HepG2 (cell line): ENCODE data around the gene MAB21L1. TPM values are rescaled to one million over a fixed set of nuclear protein-coding genes. Genes with fewer than 3 reads are reported as not detected.

ENCODE experiments used
- ATAC-seq: fragments of 200-7000 bp; cut with Tn5 transposase; 3 replicates; pipeline ENCODE4 v1.9.1; 2020; ENCODE audit warnings: mild to moderate bottlenecking, moderate library complexity
- BruUV-seq: library from RNA; stranded (reverse); fragments of 400-500 nt; replicated peaks from 2 replicates; lab custom pipeline; 2021; lab: Mats Ljungman, UMichigan
- CTCF ChIA-PET: fragments of 300-600 bp; formaldehyde crosslinking; extraction: SDS; loops from one replicate; lab custom pipeline; 2021; ENCODE audit warnings: low total read pairs, inconsistent platforms, low intra/inter-chr PET ratio; lab: Yijun Ruan, JAX
- POLR2A ChIA-PET: fragments of 350-600 bp; sonication (Branson Sonifier 250); formaldehyde crosslinking; loops from one replicate; lab custom pipeline; 2020; ENCODE audit warnings: antibody characterized with exemption, inconsistent platforms; lab: Yijun Ruan, JAX
- DNase-seq: peaks from one replicate; pipeline ENCODE4 v3.0.0-alpha.2; 2015; ENCODE audit warnings: low spot score
- FAIRE-seq: peaks from 3 replicates; lab custom pipeline; 2011; peaks lifted over from hg19 to GRCh38; lab: Jason Lieb, UNC
- H2AFZ ChIP-seq: one replicate; pipeline ENCODE4 v1.6.1; 2011; ENCODE audit warnings: low read length, inconsistent platforms
- H3K27ac ChIP-seq: fragments of 300-600 bp; 3 replicates; pipeline ENCODE4 v1.8.0; 2011; ENCODE audit warnings: mixed run types, mild to moderate bottlenecking, mixed read lengths, low read length, inconsistent platforms; ENCODE audit not compliant: insufficient read depth; ENCODE audit errors: extremely low read length
- H3K27me3 ChIP-seq, 2 experiments: fragments of 200-600 bp in 1 of 2; 2 replicates in 1 of 2; 3 replicates in 1 of 2; pipeline versions ENCODE4 v1.6.0 to v1.8.0; 2011; ENCODE audit warnings: low read length in 2 of 2, mild to moderate bottlenecking in 2 of 2, moderate library complexity in 2 of 2, inconsistent platforms in 1 of 2; ENCODE audit not compliant: insufficient read depth in 2 of 2, control insufficient read depth in 1 of 2
- H3K36me3 ChIP-seq, 2 experiments: fragments of 200-600 bp in 1 of 2; replicated peaks in 1 of 2; 2 replicates in 1 of 2; 3 replicates in 1 of 2; pipeline versions ENCODE4 v1.5.1 to v1.8.0; 2011; ENCODE audit warnings: low read length in 2 of 2, inconsistent platforms in 1 of 2; ENCODE audit not compliant: insufficient read depth in 2 of 2, control insufficient read depth in 1 of 2
- H3K4me1 ChIP-seq: 2 replicates; pipeline ENCODE4 v1.5.1; 2012; ENCODE audit warnings: low read length, inconsistent platforms; ENCODE audit not compliant: insufficient read depth
- H3K4me2 ChIP-seq: 2 replicates; pipeline ENCODE4 v1.6.0; 2011; ENCODE audit warnings: low read depth, low read length, inconsistent platforms
- H3K4me3 ChIP-seq, 3 experiments: fragments of 200-600 bp in 1 of 3; sonication (generic), shearing (Covaris generic) in 1 of 3; replicated peaks in 1 of 3; 2 replicates each; pipeline ENCODE4 v1.5.1; 2011 to 2016; ENCODE audit warnings: low read length in 3 of 3, inconsistent platforms in 2 of 3, low read depth in 2 of 3, mild to moderate bottlenecking in 2 of 3, control low read depth in 1 of 3, mixed read lengths in 1 of 3; ENCODE audit not compliant: insufficient read depth in 1 of 3
- H3K79me2 ChIP-seq: one replicate; pipeline ENCODE4 v1.6.1; 2011; ENCODE audit warnings: low read length, inconsistent platforms; ENCODE audit not compliant: insufficient read depth
- H3K9ac ChIP-seq: 2 replicates; pipeline ENCODE4 v1.6.0; 2011; ENCODE audit warnings: mild to moderate bottlenecking, low read depth, low read length, inconsistent platforms; ENCODE audit not compliant: insufficient read depth
- H3K9me3 ChIP-seq: 2 replicates; pipeline ENCODE4 v1.5.1; 2012; ENCODE audit warnings: mild to moderate bottlenecking, low read length
- H4K20me1 ChIP-seq: 2 replicates; pipeline ENCODE4 v1.6.0; 2011; ENCODE audit warnings: inconsistent platforms, mild to moderate bottlenecking, low read length, moderate library complexity; ENCODE audit not compliant: insufficient read depth
- ARNT2 ChIP-seq: sonication (generic); formaldehyde crosslinking; IDR thresholded peaks from 2 replicates; pipeline ENCODE4 v1.8.0; 2022; ENCODE audit warnings: mild to moderate bottlenecking, low read depth, missing genetic modification reagents, moderate library complexity
- ATF6 ChIP-seq: sonication (generic); formaldehyde crosslinking; conservative IDR thresholded peaks from 2 replicates; pipeline ENCODE4 v1.4.0; 2020; ENCODE audit warnings: missing genetic modification reagents
- CBX2 ChIP-seq, 2 experiments: fragments of 200-600 bp in 1 of 2; sonication (generic); formaldehyde crosslinking in 1 of 2; IDR thresholded peaks; 2 replicates each; pipeline versions ENCODE4 v1.7.0 to v1.8.1; 2018 to 2022; ENCODE audit warnings: low read depth in 2 of 2, low read length in 1 of 2, mild to moderate bottlenecking in 1 of 2, missing genetic modification reagents in 1 of 2
- FOXA1 ChIP-seq, 2 experiments: fragments of 450-650 bp in 1 of 2; sonication (generic) in 1 of 2; formaldehyde crosslinking in 1 of 2; IDR thresholded peaks; 2 replicates each; pipeline versions ENCODE4 v1.4.0 to v1.6.1; 2016 to 2020; ENCODE audit warnings: missing genetic modification reagents in 1 of 2
- MEF2D ChIP-seq: sonication (generic); formaldehyde crosslinking; IDR thresholded peaks from 2 replicates; pipeline ENCODE4 v1.5.1; 2020; ENCODE audit warnings: mild to moderate bottlenecking, missing genetic modification reagents
- MNT ChIP-seq: fragments of 450-650 bp; IDR thresholded peaks from 2 replicates; pipeline ENCODE4 v1.6.1; 2016
- POLR2A ChIP-seq, 2 experiments: IDR thresholded peaks; 2 replicates each; pipeline ENCODE4 v1.6.1; 2011; ENCODE audit warnings: low read depth in 2 of 2, low read length in 2 of 2, mild to moderate bottlenecking in 1 of 2, moderate library complexity in 1 of 2; ENCODE audit not compliant: insufficient read depth in 1 of 2
- SMAD9 ChIP-seq: sonication (generic); formaldehyde crosslinking; IDR thresholded peaks from 2 replicates; pipeline ENCODE4 v1.5.1; 2020; ENCODE audit warnings: mild to moderate bottlenecking, missing genetic modification reagents
- THAP11 ChIP-seq: IDR thresholded peaks from 2 replicates; pipeline ENCODE4 v1.6.1; 2016; ENCODE audit warnings: missing biosample characterization, missing genetic modification reagents
- U2AF2 ChIP-seq: fragments of 200-400 bp; formaldehyde crosslinking; IDR thresholded peaks from 2 replicates; pipeline ENCODE4 v1.6.1; 2017; ENCODE audit warnings: low read depth, mild to moderate bottlenecking, low read length
- ZNF142 ChIP-seq: sonication (generic); formaldehyde crosslinking; IDR thresholded peaks from 2 replicates; pipeline ENCODE4 v1.4.0; 2020; ENCODE audit warnings: missing genetic modification reagents
- ZNF17 ChIP-seq: sonication (generic); formaldehyde crosslinking; IDR thresholded peaks from 2 replicates; pipeline ENCODE4 v1.5.0; 2020; ENCODE audit warnings: mild to moderate bottlenecking, missing genetic modification reagents
- ZNF292 ChIP-seq: sonication (generic); formaldehyde crosslinking; IDR thresholded peaks from 2 replicates; pipeline ENCODE4 v1.8.1; 2022; ENCODE audit warnings: mild to moderate bottlenecking, low read depth, missing genetic modification reagents, borderline replicate concordance
- ZNF562 ChIP-seq: sonication (generic); formaldehyde crosslinking; IDR thresholded peaks from 2 replicates; pipeline ENCODE4 v1.8.0; 2022; ENCODE audit warnings: missing genetic modification reagents, borderline replicate concordance
- ZNF616 ChIP-seq: sonication (generic); formaldehyde crosslinking; IDR thresholded peaks from 2 replicates; pipeline ENCODE4 v1.5.0; 2020; ENCODE audit warnings: low read depth, mild to moderate bottlenecking, missing genetic modification reagents
- ZNF652 ChIP-seq: IDR thresholded peaks from 2 replicates; pipeline ENCODE4 v1.6.1; 2016; ENCODE audit warnings: low read depth, borderline replicate concordance
- ZNF75D ChIP-seq: sonication (generic); formaldehyde crosslinking; IDR thresholded peaks from 2 replicates; pipeline ENCODE4 v1.8.1; 2023; ENCODE audit warnings: missing genetic modification reagents, mild to moderate bottlenecking, borderline replicate concordance
- WGBS: methylation state at CpG from one replicate; pipeline ENCODE4 v1.1.6; 2017; ENCODE audit warnings: low lambda C conversion rate; 5-methylcytosine and 5-hydroxymethylcytosine counted together
- in situ Hi-C: cut with HindIII; loops from 2 replicates; pipeline ENCODE4 v1.10.0; 2017; ENCODE audit warnings: low pct_unique_long_range_greater_than_20kb; ENCODE audit not compliant: extremely low pct_ligation_motif_present
- intact Hi-C: fragments of 100-400 bp; cut with micrococcal nuclease; formaldehyde crosslinking; loops from one replicate; pipeline ENCODE4 v1.10.0; 2022; ENCODE audit not compliant: unreplicated experiment
- polyA plus RNA-seq, 8 experiments: library from polyadenylated mRNA; depleted of rRNA in 3 of 8; stranded (reverse) in 7 of 8; unstranded in 1 of 8; fragments of >200 nt; fragmentation: Illumina TruSeq in 4 of 8; extraction: Trizol in 4 of 8; gene quantifications; 2 replicates each; pipeline versions ENCODE4 v1.2.1 to v1.2.3, GENCODE V29; 2011 to 2016; ENCODE audit warnings: low read depth in 4 of 8, missing spikeins in 1 of 8, mixed read lengths in 1 of 8; ENCODE audit not compliant: insufficient read depth in 1 of 8
- total RNA-seq, 5 experiments: library from RNA; depleted of rRNA; stranded (reverse); fragments of >200 nt; fragmentation: Illumina TruSeq; extraction: Trizol; gene quantifications; 2 replicates each; pipeline ENCODE4 v1.2.3, GENCODE V29; 2016; ENCODE audit warnings: low read depth in 1 of 5

MAB21L1 gene
- total and polyA plus RNA-seq, 2 of the 13 experiments (the other 11 are each of a cell fraction or from before 2014, with no cell fraction given), result not detected

GRCh38 chr13:35524171-35524570, 47.7 kb upstream of the MAB21L1 start:
- BruUV-seq, result no TSS peak
- Histone ChIP-seq H3K36me3 (no peaks in the 10 kb centered on the region), H3K27ac (no peak overlapping the region), H3K79me2 (no peaks in the 10 kb centered on the region), H3K9ac (no peak overlapping the region), H3K4me2 (no peak overlapping the region), H3K9me3 (no peaks in the 10 kb centered on the region), H3K27me3 (no peaks in the 10 kb centered on the region), H4K20me1 (no peaks in the 10 kb centered on the region), H3K4me3 (no peak overlapping the region), H2AFZ (no peak overlapping the region), H3K4me1 (no peaks in the 10 kb centered on the region)
- DNase-seq (no peak), FAIRE-seq (no peak), ATAC-seq (no peak)
- intact Hi-C loops, result no loop called here
- in situ Hi-C loops, result no loop called here
- POLR2A ChIA-PET, result no interaction called here
- WGBS, result 9% methylated on average over 3 of the region's 3 CpGs
- CTCF ChIA-PET, result no interaction called here
- TF ChIP-seq THAP11 (CRISPR knock-in tag) (no peak), CBX2 (IDR thresholded peaks at IDR 0.05; ENCODE audit: low read depth, low read length) (no peak), CBX2 (CRISPR knock-in tag; IDR thresholded peaks at IDR 0.05; ENCODE audit: low read depth) (no peak), ZNF616 (CRISPR knock-in tag) (no peak), MEF2D (CRISPR knock-in tag) (no peak), FOXA1 (IDR thresholded peaks at IDR 0.05) (no peak), FOXA1 (CRISPR knock-in tag; IDR thresholded peaks at IDR 0.05) (no peak), ZNF17 (CRISPR knock-in tag) (no peak), MNT (no peak), POLR2A (IDR thresholded peaks at IDR 0.05; ENCODE audit: insufficient read depth in 1 of 2, low read depth in 2 of 2, low read length in 2 of 2) (no peak), ZNF75D (CRISPR knock-in tag) (no peak), ZNF562 (CRISPR knock-in tag) (no peak), SMAD9 (CRISPR knock-in tag) (no peak), U2AF2 (no peak), ZNF292 (no peak), ARNT2 (no peak), ZNF652 (CRISPR knock-in tag) (no peak), ZNF142 (CRISPR knock-in tag) (no peak), ATF6 (no peak)
